ENCODE data around the gene IFIT5. TPM values are rescaled to one million over a fixed set of nuclear protein-coding genes. Genes with fewer than 3 reads are reported as not detected.

Gene IFIT5
- total RNA-seq, 1 donor from 2014 or later = 12.9 TPM

DNA sequence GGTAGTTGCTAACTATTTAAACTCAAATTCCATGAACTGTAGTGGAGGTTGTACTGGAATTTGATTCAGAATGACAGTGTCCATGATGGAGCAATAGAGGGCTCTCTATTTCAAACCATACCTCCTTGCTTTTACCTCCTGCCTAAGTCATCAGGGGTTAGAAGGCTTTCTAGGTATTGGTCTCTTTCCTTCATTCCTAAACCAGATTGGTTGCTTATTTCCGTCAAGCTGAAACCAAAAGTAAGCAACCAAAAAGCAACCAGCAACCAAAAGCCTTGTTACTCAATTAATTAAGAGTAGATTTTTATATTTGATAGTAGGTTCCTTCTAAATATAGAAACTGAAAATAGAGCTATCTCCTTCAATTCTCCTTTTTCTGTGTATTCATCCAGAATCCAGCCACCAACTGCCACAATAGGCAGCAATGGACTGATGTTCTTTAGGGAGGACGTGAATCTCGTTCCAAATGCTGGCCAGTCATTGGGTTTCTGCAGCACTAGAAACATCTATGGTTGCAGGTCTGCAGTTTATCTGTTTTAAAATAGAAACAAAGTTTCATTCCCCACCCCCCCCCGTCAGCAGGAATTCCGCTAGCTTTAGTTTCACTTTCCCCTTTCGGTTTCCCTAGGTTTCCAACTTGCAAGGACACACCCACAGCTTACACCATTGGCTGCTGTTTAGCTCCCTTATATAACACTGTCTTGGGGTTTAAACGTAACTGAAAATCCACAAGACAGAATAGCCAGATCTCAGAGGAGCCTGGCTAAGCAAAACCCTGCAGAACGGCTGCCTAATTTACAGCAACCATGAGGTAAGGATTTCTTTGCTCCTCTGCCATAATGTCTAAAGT lies 22.2 kb upstream of the IFIT5 start, which contains the start of gene IFIT1:
Gene IFIT1, plus strand, starts transcription at position 717 of the 850 bp plus-strand sequence. Its CDS starts 90 bp downstream, at position 807.
- H3K4me1 Mint-ChIP-seq = peaks cover 17% of the 10 kb centered on the region
- TF ChIP-seq, protein P1, sequence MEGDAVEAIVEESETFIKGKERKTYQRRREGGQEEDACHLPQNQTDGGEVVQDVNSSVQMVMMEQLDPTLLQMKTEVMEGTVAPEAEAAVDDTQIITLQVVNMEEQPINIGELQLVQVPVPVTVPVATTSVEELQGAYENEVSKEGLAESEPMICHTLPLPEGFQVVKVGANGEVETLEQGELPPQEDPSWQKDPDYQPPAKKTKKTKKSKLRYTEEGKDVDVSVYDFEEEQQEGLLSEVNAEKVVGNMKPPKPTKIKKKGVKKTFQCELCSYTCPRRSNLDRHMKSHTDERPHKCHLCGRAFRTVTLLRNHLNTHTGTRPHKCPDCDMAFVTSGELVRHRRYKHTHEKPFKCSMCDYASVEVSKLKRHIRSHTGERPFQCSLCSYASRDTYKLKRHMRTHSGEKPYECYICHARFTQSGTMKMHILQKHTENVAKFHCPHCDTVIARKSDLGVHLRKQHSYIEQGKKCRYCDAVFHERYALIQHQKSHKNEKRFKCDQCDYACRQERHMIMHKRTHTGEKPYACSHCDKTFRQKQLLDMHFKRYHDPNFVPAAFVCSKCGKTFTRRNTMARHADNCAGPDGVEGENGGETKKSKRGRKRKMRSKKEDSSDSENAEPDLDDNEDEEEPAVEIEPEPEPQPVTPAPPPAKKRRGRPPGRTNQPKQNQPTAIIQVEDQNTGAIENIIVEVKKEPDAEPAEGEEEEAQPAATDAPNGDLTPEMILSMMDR (conservative IDR thresholded peaks at IDR 0.05) = no peak
- peak within 1 kb of the TSS; percentile 74 for H3K27ac Mint-ChIP-seq (ENCODE audit: unreplicated experiment)
- peak within 1 kb of the TSS; percentile 89 for H3K4me3 Mint-ChIP-seq
- DNase-seq (ENCODE audit: low read depth, low spot score) = no peak
- H3K27me3 Mint-ChIP-seq (ENCODE audit: low read depth) = no peaks in the 10 kb centered on the region
- peaks cover 2% of the 10 kb centered on the region for H3K36me3 Mint-ChIP-seq (ENCODE audit: low read depth)
- peaks cover 6% of the 10 kb centered on the region for H3K9me3 Mint-ChIP-seq

DNA sequence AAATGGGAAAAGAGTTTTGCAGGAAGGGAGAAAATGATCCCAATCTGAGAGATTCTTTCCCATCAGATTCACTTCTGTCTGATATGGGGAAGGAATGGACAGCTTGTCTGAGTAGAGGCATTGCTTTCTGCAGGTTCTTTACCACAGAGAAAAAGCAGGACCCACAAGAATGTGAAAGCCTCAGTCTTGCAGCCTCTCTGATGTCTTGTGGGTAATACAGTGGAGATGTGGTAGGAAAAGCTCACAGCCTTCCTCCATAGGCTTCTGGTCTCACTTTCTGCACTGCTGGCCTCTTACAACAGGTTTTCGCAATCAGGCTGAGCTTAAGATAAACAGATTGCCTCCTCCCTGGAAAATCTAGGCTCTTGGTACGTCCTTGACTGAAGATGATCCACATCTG lies 21.4 kb upstream of the IFIT5 start:
- Mint-ChIP-seq H3K4me3 (no peak overlapping the region), H3K27ac (ENCODE audit: unreplicated experiment) (no peak overlapping the region), H3K9me3 (peaks cover 6% of the 10 kb centered on the region), H3K27me3 (ENCODE audit: low read depth) (no peaks in the 10 kb centered on the region), H3K36me3 (ENCODE audit: low read depth) (peaks cover 2% of the 10 kb centered on the region), H3K4me1 (peaks cover 20% of the 10 kb centered on the region)
- DNase-seq (ENCODE audit: low read depth, low spot score) = no peak
- TF ChIP-seq, protein P1 (conservative IDR thresholded peaks at IDR 0.05) = no peak

DNA sequence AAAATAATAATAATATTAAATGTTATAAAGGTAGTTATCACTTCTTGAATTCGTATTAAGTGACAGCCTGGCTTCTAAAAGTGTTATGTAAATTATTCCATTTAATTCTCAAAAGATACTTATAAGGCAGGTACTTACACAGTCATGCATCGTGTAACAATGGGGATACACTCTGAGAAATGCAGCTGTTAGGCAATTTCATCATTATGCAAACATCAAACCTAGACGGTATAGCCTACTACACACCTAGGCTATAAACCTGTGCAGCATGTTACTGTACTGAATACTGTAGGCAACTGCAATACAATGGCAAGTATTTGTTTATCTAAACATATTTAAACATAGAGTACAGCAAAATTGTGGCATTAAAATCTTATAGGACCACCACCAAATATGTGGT lies 20.5 kb upstream of the IFIT5 start:
- TF ChIP-seq, protein P1 (conservative IDR thresholded peaks at IDR 0.05) = no peak
- Mint-ChIP-seq H3K4me1 (peaks cover 26% of the 10 kb centered on the region), H3K27me3 (ENCODE audit: low read depth) (no peaks in the 10 kb centered on the region), H3K36me3 (ENCODE audit: low read depth) (peaks cover 3% of the 10 kb centered on the region), H3K27ac (ENCODE audit: unreplicated experiment) (no peak overlapping the region), H3K4me3 (no peak overlapping the region), H3K9me3 (peaks cover 6% of the 10 kb centered on the region)
- DNase-seq (ENCODE audit: low read depth, low spot score) = no peak

DNA sequence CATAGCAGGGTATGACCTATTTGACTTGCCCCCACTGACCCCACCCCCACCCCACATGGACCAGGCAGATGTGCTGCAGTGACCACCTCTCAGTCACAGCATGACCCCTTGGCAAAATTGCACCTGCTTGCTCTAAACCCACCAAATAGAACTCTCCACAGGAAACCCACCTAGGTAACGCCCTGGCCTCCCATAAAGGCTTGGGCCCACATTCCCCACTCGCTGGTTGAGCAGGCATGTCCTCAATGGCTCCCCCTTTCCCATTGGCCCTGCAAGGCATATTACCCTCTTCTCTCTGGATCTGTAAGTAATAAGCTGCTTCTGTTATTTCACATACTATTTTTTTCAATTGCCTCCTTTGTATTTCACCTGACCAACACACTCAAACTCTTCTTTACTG lies 19.2 kb upstream of the IFIT5 start:
- Mint-ChIP-seq H3K36me3 (ENCODE audit: low read depth) (peaks cover 10% of the 10 kb centered on the region), H3K4me1 (peaks cover 26% of the 10 kb centered on the region), H3K27me3 (ENCODE audit: low read depth) (no peaks in the 10 kb centered on the region), H3K27ac (ENCODE audit: unreplicated experiment) (no peak overlapping the region), H3K4me3 (peak overlapping the region; percentile 51), H3K9me3 (peaks cover 8% of the 10 kb centered on the region)
- TF ChIP-seq, protein P1 (conservative IDR thresholded peaks at IDR 0.05) = no peak
- no peak for DNase-seq (ENCODE audit: low read depth, low spot score)

DNA sequence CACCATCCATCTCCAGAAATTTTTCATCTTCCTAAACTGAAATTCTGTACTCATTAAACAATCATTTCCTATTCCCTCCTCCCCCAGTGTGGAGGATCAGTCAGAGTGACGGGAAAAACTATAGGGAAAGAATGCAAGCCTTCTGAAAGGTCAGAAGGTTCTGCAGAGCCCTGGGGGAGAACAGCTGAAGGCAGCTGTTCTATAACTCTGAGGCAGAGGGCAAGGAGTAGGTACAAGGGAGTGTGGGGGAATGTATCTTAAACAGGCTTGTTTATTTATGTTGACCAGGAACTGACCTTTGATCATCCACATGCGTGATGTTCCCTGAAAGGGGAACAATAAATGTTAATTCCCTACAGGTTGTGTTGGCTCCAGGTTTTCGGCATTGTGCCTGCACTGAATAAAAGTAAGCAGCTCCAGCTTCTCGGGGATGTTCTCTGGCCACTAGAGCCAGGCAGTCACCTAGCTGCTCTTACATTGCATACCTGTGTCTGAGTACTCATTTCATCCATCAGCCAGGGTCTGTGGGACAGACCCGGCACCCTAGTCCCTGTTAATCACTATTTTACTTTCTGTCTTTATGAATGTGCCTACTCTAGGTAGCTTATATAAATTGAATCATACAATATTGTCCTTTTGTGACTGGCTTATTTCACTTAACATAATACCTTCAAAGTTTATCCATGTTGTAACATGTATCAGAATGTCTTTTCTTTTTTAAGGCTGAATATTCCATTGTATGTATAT lies 16.2 kb upstream of the IFIT5 start:
- Mint-ChIP-seq H3K36me3 (ENCODE audit: low read depth) (peaks cover 19% of the 10 kb centered on the region), H3K4me3 (no peak overlapping the region), H3K4me1 (peaks cover 13% of the 10 kb centered on the region), H3K9me3 (peaks cover 8% of the 10 kb centered on the region), H3K27ac (ENCODE audit: unreplicated experiment) (peak overlapping the region; percentile 12), H3K27me3 (ENCODE audit: low read depth) (no peaks in the 10 kb centered on the region)
- no peak for DNase-seq (ENCODE audit: low read depth, low spot score)
- TF ChIP-seq, protein P1 (conservative IDR thresholded peaks at IDR 0.05) = no peak
